WTC11 (cell line): ENCODE results near the gene TCP1.

ENCODE experiments used
- ATF3 ChIP-seq: sonication (generic); formaldehyde crosslinking; conservative IDR thresholded peaks from 2 replicates; pipeline ENCODE4 v1.8.1; 2022; ENCODE audit warnings: mild to moderate bottlenecking, missing genetic modification reagents
- ELF4 ChIP-seq: sonication (generic); formaldehyde crosslinking; IDR thresholded peaks from 2 replicates; pipeline ENCODE4 v1.8.1; 2022; ENCODE audit warnings: low read depth, mild to moderate bottlenecking, moderate library complexity, missing genetic modification reagents
- NFYB ChIP-seq: sonication (generic); formaldehyde crosslinking; conservative IDR thresholded peaks from 2 replicates; pipeline ENCODE4 v1.8.0; 2022; ENCODE audit warnings: low read depth, missing genetic modification reagents
- RORB ChIP-seq: fragments of 250-450 bp; sonication (Bioruptor Pico); IDR thresholded peaks from 2 replicates; pipeline ENCODE4 v1.9.0; 2021; ENCODE audit warnings: mild to moderate bottlenecking
- TF ChIP-seq, protein P1 (sequence below): fragments of 200-600 bp; IDR thresholded peaks from 2 replicates; pipeline ENCODE4 v1.8.0; 2022; ENCODE audit warnings: antibody characterized with exemption
- TF ChIP-seq, protein P2 (sequence below): sonication (generic); formaldehyde crosslinking; IDR thresholded peaks from 2 replicates; pipeline ENCODE4 v1.8.0; 2022; ENCODE audit warnings: mild to moderate bottlenecking, missing genetic modification reagents

- TF ChIP-seq ELF4 (CRISPR knock-in tag) (no peak), NFYB (no peak), ATF3 (no peak), RORB (CRISPR knock-in tag) (no peak)
- TF ChIP-seq, protein P1, sequence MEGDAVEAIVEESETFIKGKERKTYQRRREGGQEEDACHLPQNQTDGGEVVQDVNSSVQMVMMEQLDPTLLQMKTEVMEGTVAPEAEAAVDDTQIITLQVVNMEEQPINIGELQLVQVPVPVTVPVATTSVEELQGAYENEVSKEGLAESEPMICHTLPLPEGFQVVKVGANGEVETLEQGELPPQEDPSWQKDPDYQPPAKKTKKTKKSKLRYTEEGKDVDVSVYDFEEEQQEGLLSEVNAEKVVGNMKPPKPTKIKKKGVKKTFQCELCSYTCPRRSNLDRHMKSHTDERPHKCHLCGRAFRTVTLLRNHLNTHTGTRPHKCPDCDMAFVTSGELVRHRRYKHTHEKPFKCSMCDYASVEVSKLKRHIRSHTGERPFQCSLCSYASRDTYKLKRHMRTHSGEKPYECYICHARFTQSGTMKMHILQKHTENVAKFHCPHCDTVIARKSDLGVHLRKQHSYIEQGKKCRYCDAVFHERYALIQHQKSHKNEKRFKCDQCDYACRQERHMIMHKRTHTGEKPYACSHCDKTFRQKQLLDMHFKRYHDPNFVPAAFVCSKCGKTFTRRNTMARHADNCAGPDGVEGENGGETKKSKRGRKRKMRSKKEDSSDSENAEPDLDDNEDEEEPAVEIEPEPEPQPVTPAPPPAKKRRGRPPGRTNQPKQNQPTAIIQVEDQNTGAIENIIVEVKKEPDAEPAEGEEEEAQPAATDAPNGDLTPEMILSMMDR: no peak
- TF ChIP-seq, protein P2, sequence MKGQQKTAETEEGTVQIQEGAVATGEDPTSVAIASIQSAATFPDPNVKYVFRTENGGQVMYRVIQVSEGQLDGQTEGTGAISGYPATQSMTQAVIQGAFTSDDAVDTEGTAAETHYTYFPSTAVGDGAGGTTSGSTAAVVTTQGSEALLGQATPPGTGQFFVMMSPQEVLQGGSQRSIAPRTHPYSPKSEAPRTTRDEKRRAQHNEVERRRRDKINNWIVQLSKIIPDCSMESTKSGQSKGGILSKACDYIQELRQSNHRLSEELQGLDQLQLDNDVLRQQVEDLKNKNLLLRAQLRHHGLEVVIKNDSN (CRISPR knock-in tag): no peak
Observed at GRCh38 chr6:159806021-159806458, 16.6 kb upstream of the TCP1 start.
